Immature natural killer cell (primary cell): ENCODE measurements around the gene CEND1. TPM values are rescaled to one million over a fixed set of nuclear protein-coding genes. Genes with fewer than 3 reads are reported as not detected.

Experiments
- DNase-seq, 3 donors: peaks; one replicate each; pipeline ENCODE4 v3.0.0; 2022; ENCODE audit warnings: mixed read lengths in 1 of 3
- H3K27ac Mint-ChIP-seq, 6 donors: one replicate each; pipeline ENCODE4 v1.8.0; 2020; ENCODE audit warnings: mixed read lengths in 6 of 6, mild to moderate bottlenecking in 5 of 6, inconsistent platforms in 4 of 6, moderate library complexity in 3 of 6
- H3K27me3 Mint-ChIP-seq, 3 donors: one replicate each; pipeline ENCODE4 v1.8.0; 2020 to 2021; ENCODE audit warnings: low read depth in 3 of 3, mild to moderate bottlenecking in 3 of 3, mixed read lengths in 3 of 3, moderate library complexity in 3 of 3, inconsistent platforms in 1 of 3
- H3K36me3 Mint-ChIP-seq, 3 donors: one replicate each; pipeline ENCODE4 v1.8.0; 2020; ENCODE audit warnings: mixed read lengths in 3 of 3, inconsistent platforms in 2 of 3, mild to moderate bottlenecking in 2 of 3
- H3K4me1 Mint-ChIP-seq, 2 donors: one replicate each; pipeline ENCODE4 v1.8.0; 2020; ENCODE audit warnings: inconsistent platforms in 2 of 2, mild to moderate bottlenecking in 2 of 2, mixed read lengths in 2 of 2, moderate library complexity in 1 of 2
- H3K4me3 Mint-ChIP-seq, 5 donors: one replicate each; pipeline ENCODE4 v1.8.0; 2020; ENCODE audit warnings: mild to moderate bottlenecking in 5 of 5, mixed read lengths in 5 of 5, inconsistent platforms in 3 of 5, moderate library complexity in 3 of 5
- H3K9me3 Mint-ChIP-seq, 6 donors: one replicate each; pipeline ENCODE4 v1.8.0; 2020; ENCODE audit warnings: mild to moderate bottlenecking in 6 of 6, mixed read lengths in 6 of 6, inconsistent platforms in 4 of 6, moderate library complexity in 3 of 6
- polyA plus RNA-seq, 3 donors: library from polyadenylated mRNA; unstranded; fragments of 300-500 nt; fragmentation: Illumina TruSeq; gene quantifications; one replicate each; pipeline ENCODE4 v1.2.3, GENCODE V29; 2021

The CEND1 gene
- polyA plus RNA-seq, 3 donors from 2014 or later: not detected

DNA sequence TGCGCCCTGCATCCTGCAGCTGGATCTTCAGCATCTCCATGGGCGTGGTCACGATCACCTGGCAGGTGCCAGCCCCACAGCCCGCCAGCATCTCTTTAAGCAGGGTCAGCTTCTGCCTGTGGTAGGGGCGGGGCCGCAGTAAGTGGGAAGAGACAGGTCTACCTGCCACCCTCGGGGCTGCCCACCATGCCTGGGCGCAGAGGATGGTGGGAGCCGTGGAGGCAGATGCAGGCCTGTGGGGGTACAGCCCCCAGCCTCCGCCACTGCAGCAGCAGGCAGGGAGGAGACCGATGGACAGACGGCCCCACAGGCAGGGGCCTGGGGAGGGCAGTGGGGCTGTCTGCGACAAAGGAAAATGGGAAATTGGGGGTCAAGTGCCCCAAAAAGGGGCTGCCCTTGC lies 3.0 kb upstream of the CEND1 start:
- Mint-ChIP-seq H3K27me3 (peaks cover 2 to 8% (median 3%) of the 10 kb centered on the region in 3 donors), H3K36me3 (peaks cover 0 to 3% (median 0%) of the 10 kb centered on the region in 3 donors), H3K4me3 (no peak overlapping the region), H3K9me3 (no peaks in the 10 kb centered on the region), H3K4me1 (peaks cover 10 to 16% of the 10 kb centered on the region in 2 donors), H3K27ac (no peak overlapping the region)
- no peak for DNase-seq

DNA sequence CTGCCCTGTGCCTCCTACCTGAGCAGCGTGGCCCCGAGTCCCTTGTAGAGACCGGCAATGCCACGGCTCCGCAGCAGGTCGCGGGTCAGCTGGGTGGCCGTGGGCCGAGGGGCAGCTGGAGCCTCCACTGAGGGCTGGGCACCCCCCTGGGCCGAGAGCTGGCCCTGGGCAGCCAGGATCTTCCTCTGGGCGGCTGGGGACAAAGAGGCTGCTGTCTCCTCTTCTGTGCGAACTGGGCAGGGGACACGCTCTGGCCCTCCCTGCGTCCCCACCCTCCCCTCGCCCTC lies 2.6 kb upstream of the CEND1 start:
- H3K9me3 Mint-ChIP-seq: no peaks in the 10 kb centered on the region
- H3K27me3 Mint-ChIP-seq: peaks cover 2 to 10% (median 3%) of the 10 kb centered on the region in 3 donors
- no peak overlapping the region for H3K4me3 Mint-ChIP-seq
- H3K36me3 Mint-ChIP-seq: peaks cover 0 to 3% (median 0%) of the 10 kb centered on the region in 3 donors
- H3K4me1 Mint-ChIP-seq: peaks cover 10 to 16% of the 10 kb centered on the region in 2 donors
- DNase-seq: no peak
- H3K27ac Mint-ChIP-seq: no peak overlapping the region

DNA sequence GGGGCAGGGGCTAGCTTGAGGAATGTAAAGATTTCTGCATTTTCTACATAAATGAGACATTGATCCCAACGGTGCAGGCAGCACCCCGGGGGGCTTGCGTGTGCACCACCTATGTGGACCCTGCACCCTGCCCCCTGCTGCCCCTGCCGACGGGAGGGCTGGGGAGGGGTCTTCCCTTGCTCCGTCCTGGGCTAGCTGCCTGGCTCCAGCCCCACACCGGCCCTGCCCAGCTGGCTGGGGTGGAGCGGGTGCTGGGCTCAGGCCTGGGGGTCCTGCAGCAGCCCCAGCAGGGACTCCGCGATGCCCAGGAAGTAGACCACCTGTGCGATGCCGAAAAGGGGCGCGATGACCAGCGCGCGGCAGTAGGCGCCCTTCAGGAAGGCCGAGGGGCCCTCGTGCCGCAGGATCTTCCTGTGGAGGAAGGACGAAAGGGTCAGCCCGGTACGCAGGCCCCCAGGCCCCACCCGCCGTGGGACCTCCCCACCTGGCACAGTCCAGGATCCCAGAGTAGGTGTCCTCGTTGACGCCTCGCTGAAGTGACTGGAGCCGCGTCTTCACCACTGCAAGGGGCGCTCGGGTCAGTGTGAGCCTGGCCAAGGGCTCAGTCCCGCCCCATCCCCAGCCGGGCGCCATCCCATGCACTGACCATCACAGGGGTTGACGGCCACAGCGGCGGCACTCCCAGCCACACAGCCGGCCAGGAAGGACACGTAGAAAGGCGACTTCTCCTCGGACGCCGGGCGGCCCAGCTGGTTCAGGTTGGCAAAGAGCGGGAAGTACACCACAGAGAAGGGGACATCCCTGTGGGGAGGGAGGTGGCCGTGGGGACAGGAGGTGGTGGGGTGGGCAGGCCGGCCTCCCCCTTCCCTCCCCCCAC lies 2.0 kb upstream of the CEND1 start:
- Mint-ChIP-seq H3K4me1 (peaks cover 10 to 12% of the 10 kb centered on the region in 2 donors), H3K9me3 (no peaks in the 10 kb centered on the region), H3K27me3 (peaks cover 0 to 6% (median 2%) of the 10 kb centered on the region in 3 donors), H3K36me3 (peaks cover 0 to 3% (median 0%) of the 10 kb centered on the region in 3 donors), H3K27ac (no peak overlapping the region), H3K4me3 (no peak overlapping the region)
- no peak for DNase-seq

DNA sequence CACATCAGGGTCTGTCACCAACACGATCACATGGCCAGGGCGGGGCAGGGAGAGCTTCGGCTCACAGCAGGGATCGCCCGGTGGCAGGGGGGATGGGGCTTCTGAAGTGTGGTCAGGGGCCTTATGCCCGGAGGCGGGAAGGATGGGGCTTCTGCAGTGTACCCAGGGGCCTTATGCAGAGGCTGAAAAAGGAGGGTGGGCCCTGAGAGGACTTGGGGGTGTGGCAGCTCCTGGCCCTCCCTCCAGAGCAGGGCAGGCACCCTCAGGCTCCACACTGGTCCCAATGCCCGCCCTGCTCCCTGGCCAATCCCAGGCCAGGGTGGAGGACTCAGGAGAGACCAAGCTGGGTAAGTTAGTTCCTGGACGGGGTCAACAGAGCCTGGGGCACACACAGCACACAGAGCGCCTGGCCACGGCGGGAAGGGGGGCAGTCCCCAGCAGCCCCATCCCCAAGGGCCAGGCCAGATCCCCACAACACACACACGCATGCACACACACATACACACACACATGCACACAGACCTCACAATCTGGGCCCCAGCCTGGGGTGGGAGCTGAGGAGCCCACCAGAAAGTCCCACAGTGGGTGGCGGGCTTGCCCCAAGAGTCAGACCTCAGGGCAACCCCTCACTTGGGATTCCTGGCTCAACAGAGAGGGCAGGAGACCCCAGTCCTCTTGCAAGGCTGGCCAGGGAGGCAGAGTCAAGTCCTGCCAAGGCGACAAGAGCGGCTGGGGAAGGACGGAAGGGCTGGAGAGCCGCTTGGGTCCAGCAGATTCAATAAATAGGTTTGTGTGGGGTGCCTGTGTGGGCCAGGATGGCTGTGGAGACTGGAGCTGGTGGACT lies 1.1 kb upstream of the CEND1 start:
- Mint-ChIP-seq H3K4me3 (no peak overlapping the region), H3K4me1 (peaks cover 2 to 3% of the 10 kb centered on the region in 2 donors), H3K27ac (peak overlapping the region in 2 of 6 donors; percentile 49 to 65), H3K9me3 (no peaks in the 10 kb centered on the region), H3K36me3 (peaks cover 0 to 3% (median 0%) of the 10 kb centered on the region in 3 donors), H3K27me3 (peaks cover 0 to 5% (median 2%) of the 10 kb centered on the region in 3 donors)
- DNase-seq: no peak

DNA sequence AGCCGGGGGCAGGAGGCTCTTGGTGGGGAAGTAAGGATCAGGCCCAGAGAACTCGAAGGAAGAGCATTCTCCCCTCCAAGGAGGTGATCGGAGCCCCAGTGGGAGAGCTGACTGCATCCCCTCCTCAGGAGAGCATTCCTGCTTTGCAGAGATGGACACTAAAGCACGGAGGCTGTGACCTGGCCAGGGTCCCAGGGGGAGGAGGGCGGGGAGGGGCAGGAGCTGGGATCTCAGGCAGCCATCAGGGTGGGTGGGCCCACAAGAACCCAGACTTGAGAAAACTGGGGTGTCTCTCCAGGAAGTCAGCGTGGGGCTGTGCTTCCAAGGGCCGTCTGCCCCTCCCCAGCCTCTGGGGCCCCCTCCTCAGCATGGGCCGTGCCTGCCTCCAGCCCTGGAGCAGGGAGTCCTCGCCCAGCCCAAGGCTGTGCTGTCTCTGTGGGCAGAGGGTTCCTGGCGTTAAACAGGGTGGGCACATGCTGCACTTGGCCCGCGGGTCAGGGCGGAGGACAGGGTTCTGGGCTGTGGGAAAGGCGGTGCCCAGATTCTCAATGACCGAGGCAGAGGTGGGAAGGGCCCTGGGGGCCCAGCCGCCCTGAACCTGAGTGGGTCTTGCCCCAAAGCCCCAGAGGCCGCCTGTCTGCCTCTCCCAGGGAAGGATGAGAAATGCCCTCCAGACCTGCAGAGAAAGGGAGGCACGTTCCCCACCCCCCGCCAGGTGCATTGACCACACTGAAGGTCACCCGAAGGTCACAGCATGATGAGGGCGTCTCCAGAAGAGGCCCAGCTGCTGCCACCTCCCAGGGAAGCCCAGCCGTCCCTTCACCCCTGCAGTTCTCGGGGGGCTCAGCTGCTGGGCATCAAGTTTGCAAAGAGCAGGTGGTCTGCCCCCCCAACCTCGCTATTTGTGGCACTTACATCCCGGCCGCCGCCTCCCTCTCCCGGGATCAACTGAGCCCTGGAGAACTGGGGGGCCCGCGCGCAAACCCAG lies 643 bp downstream of the CEND1 start:
- Mint-ChIP-seq H3K4me3 (no peak overlapping the region), H3K9me3 (no peaks in the 10 kb centered on the region), H3K4me1 (peaks cover 0 to 4% of the 10 kb centered on the region in 2 donors), H3K36me3 (peaks cover 0 to 3% (median 0%) of the 10 kb centered on the region in 3 donors), H3K27ac (no peak overlapping the region), H3K27me3 (peaks cover 0 to 5% (median 3%) of the 10 kb centered on the region in 3 donors)
- DNase-seq: no peak

DNA sequence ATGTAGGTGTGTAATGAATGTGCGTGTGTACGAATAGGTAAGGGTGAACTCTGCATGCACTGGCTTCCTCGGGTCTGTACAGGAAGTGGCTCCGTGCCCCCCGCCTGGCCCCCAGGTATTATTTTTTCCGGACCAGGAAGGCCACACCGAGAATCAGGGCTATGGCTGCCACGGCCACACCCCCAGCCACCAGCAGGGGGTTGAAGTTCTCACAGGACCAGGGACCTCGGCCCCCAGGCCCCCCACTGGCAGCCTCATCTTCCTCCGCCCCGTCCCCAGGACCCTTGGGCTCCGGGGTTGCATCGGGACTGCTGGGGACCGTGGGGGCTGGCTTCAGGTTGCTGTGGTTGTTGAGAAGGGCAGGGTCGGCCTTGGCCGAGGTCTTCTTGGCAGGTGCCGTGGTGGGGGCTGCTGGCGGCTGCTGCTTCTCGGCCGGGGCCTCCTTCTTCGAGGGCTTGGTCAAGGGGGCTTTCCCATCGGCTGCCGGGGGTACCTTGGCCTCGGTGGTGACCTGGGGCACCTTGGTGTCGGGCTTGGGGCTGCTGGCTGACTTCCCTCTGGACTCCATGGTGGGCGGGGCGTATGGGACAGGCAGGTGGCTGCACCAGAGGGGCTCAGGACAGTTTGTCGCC lies 1.8 kb downstream of the CEND1 start:
- peaks cover 0 to 3% (median 0%) of the 10 kb centered on the region in 3 donors for H3K36me3 Mint-ChIP-seq
- no peak overlapping the region for H3K4me3 Mint-ChIP-seq
- peaks cover 0 to 4% of the 10 kb centered on the region in 2 donors for H3K4me1 Mint-ChIP-seq
- H3K27ac Mint-ChIP-seq: no peak overlapping the region
- no peaks in the 10 kb centered on the region for H3K9me3 Mint-ChIP-seq
- peaks cover 0 to 5% (median 3%) of the 10 kb centered on the region in 3 donors for H3K27me3 Mint-ChIP-seq
- no peak for DNase-seq

DNA sequence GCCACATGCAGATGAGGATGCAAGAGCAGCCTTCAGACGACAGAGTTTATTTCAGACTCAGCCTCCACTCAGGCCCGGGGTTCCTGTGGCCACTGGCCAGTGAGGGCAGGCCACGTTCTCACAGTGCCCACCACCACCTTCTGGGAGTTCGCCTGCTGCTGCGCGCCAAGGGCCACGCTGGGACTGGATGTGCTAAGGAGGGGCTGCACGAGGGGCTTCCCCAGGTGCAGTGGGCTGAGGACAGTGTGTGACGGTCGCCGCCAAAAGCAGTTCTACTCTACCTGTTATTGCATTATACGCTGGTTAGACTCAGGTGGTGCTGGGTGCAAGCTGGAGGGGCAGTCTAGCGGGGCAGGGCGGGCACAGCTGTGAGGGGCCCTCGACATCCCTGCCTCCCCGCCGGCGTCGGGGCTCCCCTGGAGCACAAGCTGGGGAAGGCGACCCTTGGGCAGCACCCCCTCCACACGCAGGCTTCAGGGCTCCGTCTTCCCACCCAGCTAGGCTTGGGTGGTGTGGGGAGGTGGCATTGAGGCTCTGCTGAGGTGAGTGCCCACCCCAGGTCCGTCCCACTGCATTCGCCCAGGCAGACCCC lies 2.7 kb downstream of the CEND1 start:
- Mint-ChIP-seq H3K36me3 (peaks cover 0 to 3% (median 0%) of the 10 kb centered on the region in 3 donors), H3K9me3 (no peaks in the 10 kb centered on the region), H3K4me1 (peaks cover 0 to 4% of the 10 kb centered on the region in 2 donors), H3K27me3 (peaks cover 0 to 5% (median 3%) of the 10 kb centered on the region in 3 donors), H3K27ac (no peak overlapping the region), H3K4me3 (no peak overlapping the region)
- no peak for DNase-seq

DNA sequence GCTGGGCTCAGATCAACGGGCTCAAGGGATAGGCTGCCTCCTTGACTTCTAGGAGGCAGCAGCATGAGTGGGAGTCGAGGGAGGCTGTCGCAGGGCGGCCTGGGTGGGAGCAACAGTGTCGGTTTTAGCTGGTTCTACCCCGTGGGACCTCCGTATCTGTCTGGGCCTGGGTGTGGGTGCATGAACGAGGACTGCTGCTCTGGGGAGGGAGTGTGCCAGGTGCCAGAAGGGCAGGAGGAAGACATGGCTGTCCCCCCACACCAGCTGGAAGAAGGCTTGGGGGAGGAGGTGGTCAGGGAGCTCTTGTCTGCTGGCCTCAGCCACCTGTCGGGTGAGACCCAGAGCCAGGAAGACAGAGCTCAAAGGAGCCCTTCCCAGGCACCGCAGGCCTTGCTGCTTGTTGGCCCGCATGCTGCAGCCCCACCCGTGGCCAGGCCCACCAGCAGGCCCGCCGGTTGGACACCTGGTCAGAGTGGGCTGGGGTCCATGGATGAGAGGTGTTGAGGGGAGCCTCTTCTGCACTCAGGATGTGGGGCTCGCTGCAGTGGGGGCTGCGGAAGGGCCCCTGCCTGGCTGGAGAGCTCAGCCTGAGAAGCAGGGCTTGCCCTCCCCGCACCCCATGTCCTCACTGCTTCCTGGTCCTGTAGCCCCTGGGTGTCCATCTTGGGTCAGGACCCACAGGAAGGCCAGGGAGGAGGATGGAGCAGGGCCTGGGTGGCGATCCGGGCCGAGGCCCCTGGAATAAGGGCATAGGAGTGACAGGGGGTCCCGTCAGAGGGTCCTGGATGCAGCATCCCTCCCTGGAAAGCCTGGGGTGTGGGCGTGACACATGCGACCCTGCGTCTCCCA lies 3.4 kb downstream of the CEND1 start:
- DNase-seq: no peak
- H3K36me3 Mint-ChIP-seq: peaks cover 0 to 3% (median 0%) of the 10 kb centered on the region in 3 donors
- peaks cover 0 to 5% (median 3%) of the 10 kb centered on the region in 3 donors for H3K27me3 Mint-ChIP-seq
- peaks cover 0 to 4% of the 10 kb centered on the region in 2 donors for H3K4me1 Mint-ChIP-seq
- no peak overlapping the region for H3K4me3 Mint-ChIP-seq
- H3K27ac Mint-ChIP-seq: peak overlapping the region in 1 of 6 donors; percentile 46
- H3K9me3 Mint-ChIP-seq: no peaks in the 10 kb centered on the region

DNA sequence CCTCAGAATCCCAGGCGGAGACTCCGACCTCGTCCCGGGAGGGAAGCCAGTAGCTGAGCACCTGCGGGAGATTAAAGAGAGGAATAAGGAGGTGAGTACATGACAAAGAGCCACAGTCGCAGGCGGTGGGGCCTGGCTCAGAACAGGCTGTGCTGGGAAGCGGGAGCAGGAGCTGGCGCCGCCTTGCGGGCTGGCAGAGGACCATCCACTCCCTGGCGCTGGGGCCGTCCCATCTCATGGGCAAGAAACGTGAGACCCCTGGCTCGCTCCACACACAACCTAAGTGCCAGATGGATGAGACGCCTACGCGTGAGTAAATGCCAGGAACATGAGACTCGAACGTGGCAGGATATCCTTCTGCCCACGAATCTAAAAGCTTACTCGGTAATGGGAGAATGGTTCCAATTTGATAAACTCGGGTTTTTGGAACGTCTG lies 6.3 kb downstream of the CEND1 start:
- Mint-ChIP-seq H3K9me3 (no peaks in the 10 kb centered on the region), H3K36me3 (no peaks in the 10 kb centered on the region), H3K27ac (no peak overlapping the region), H3K27me3 (peaks cover 0 to 4% (median 1%) of the 10 kb centered on the region in 3 donors), H3K4me3 (no peak overlapping the region), H3K4me1 (peaks cover 0 to 12% of the 10 kb centered on the region in 2 donors)
- DNase-seq: no peak

DNA sequence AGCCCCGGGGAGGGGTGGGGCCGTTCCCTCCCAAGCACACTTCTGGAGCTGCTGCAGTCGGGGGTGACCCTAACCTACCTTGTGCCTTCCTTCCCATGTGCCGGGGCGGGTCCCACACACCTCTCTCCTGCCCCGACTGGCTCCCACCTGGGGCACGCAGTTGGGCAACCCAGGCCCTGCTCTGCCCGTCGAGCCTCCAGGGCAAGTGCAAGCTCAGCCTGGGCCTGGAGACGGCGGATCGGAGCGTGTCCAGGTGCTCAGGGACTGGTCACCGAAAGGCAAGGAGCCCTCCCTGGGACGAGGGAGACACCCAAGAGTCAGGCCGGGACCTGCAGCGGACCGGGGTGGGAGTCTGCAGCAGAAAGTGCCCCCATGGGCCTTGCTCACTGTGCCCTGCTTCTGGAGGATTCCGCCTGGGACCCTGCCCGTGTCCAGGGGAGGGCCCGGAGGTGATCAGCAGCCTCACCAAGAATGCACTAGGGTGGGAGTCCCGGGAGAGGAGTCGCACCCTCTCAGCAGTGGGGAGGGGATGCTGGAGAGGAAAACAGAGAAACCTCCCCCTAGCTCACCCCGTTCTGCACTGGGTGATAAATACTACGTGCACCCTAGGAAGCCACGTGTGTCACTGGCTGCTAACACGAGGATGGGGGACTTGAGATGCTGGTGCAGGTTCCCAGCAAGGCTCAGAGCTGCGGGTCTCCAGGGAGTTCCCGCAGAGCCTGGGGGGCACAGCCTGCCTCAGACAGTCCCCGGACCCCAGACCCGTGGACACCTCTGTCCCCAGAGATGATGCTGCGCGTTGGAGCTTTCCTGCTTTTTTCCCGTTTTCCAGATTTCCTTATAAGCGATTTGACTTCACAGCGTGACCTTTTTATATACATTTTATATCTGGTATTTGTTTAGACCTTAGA lies 7.4 kb downstream of the CEND1 start:
- Mint-ChIP-seq H3K27me3 (peaks cover 0 to 1% (median 0%) of the 10 kb centered on the region in 3 donors), H3K36me3 (no peaks in the 10 kb centered on the region), H3K4me3 (no peak overlapping the region), H3K27ac (no peak overlapping the region), H3K9me3 (no peaks in the 10 kb centered on the region), H3K4me1 (peaks cover 0 to 18% of the 10 kb centered on the region in 2 donors)
- no peak for DNase-seq

DNA sequence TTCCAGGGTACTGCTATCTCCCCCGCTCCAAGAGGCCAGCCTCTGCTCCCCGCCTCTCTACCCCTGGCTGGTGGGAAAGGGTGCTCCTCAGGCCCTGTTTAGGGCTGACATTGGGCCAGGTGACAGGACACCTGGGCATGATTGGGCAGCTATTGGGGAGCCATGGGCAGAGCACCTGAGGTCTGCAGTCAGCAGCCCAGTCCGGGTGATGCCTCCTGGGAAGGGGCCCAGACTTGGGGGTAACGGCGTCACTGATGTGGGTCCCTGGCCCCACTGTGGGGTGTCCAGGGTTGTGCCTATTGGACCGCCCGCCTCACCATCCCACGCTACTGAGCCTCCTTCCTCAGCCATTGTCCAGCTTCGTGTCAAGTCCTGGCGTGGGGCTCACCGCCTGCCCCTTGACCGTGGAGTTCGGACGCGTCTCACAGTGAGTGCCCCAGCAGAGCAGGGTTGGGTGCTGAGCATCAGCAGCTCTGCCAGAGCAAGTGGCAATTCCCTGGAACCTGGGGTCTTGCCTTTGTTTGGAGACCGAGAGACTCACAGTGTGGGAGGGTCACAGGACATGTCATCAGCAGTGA lies 9.8 kb downstream of the CEND1 start:
- H3K4me3 Mint-ChIP-seq: peak overlapping the region in 3 of 5 donors; percentile 13 to 42 (median 35)
- no peaks in the 10 kb centered on the region for H3K9me3 Mint-ChIP-seq
- H3K27me3 Mint-ChIP-seq: peaks cover 0 to 7% (median 4%) of the 10 kb centered on the region in 3 donors
- H3K27ac Mint-ChIP-seq: no peak overlapping the region
- H3K4me1 Mint-ChIP-seq: peaks cover 6 to 30% of the 10 kb centered on the region in 2 donors
- no peak for DNase-seq
- no peaks in the 10 kb centered on the region for H3K36me3 Mint-ChIP-seq
